ENCODE results near the gene BANF1. TPM values are rescaled to one million over a fixed set of nuclear protein-coding genes. Genes with fewer than 3 reads are reported as not detected.

Gene BANF1
- total and polyA plus RNA-seq, 10 of the 15 experiments (the other 5 are each of a cell fraction or from before 2014, with no cell fraction given), result 99.0 to 574 (median 297) TPM

GRCh38 chr11:66011785-66012303 is 9.5 kb downstream of the BANF1 start, which contains the start of gene CST6:
Gene CST6 (plus strand): TSS chr11:66012008. CDS start chr11:66012045, 37 bp downstream.
- Histone ChIP-seq H3K4me2 (ENCODE audit: control insufficient read depth, insufficient read depth) (no peak within 1 kb of the TSS), H2AFZ (ENCODE audit: control insufficient read depth, low read depth, low read length) (no peak within 1 kb of the TSS), H3K9me3 (replicated peaks; ENCODE audit: control insufficient read depth, insufficient read depth, low read length) (no peaks in the 10 kb centered on the region), H3K4me3 (no peak within 1 kb of the TSS), H4K20me1 (ENCODE audit: control insufficient read depth, insufficient read depth) (no peaks in the 10 kb centered on the region), H3K79me2 (ENCODE audit: control insufficient read depth, insufficient read depth, low read length) (no peaks in the 10 kb centered on the region), H3K27me3 (replicated peaks in 1 of 2; ENCODE audit: control insufficient read depth in 2 of 2, insufficient read depth in 2 of 2, low read length in 1 of 2) (peaks cover 3 to 7% of the 10 kb centered on the region in 2 experiments), H3K4me1 (ENCODE audit: control insufficient read depth, insufficient read depth, low read length) (no peaks in the 10 kb centered on the region), H3K36me3 (ENCODE audit: control insufficient read depth in 2 of 2, insufficient read depth in 2 of 2, low read length in 1 of 2) (no peaks in the 10 kb centered on the region), H3K9ac (ENCODE audit: control insufficient read depth, insufficient read depth, low read length) (no peak within 1 kb of the TSS), H3K27ac (ENCODE audit: control insufficient read depth, insufficient read depth) (no peak within 1 kb of the TSS)
- intact Hi-C loops (cut with micrococcal nuclease; ENCODE audit: unreplicated experiment), result no loop called here
- ATAC-seq, result no peak; the same call in 2 of the 3 replicates
- ChIA-PET RAD21 (ENCODE audit: unreplicated experiment) (no interaction called here), CTCF (interaction anchor here (0.8 kb wide), 1 partner anchor 10 kb away, joined by 4 read pairs; no protein-coding TSS in a partner anchor), POLR2A (interaction anchor here (0.7 kb wide), 1 partner anchor 16 kb away, joined by 10 read pairs; no protein-coding TSS in a partner anchor), SMC1A (ENCODE audit: uncharacterized antibody, unreplicated experiment) (no interaction called here)
- no peak for FAIRE-seq
- in situ Hi-C loops (cut with MboI), result no loop called here
- TF ChIP-seq CBX3 (IDR thresholded peaks at IDR 0.05; ENCODE audit: borderline replicate concordance, low read depth) (no peak), RELA (IDR thresholded peaks at IDR 0.05; ENCODE audit: borderline replicate concordance, partially characterized antibody) (no peak), YY1 (IDR thresholded peaks at IDR 0.05; ENCODE audit: low read depth, low read length) (no peak), ZNF217 (IDR thresholded peaks at IDR 0.05) (no peak), MEF2A (IDR thresholded peaks at IDR 0.05; ENCODE audit: insufficient read depth, low read depth, low read length) (no peak), POLR2AphosphoS5 (IDR thresholded peaks at IDR 0.05; ENCODE audit: low read length) (no peak), RAD51 (IDR thresholded peaks at IDR 0.05) (no peak)
- DNase-seq (ENCODE audit: low read depth, low spot score), result no peak
- BruUV-seq (replicated peaks), result no TSS peak
- WGBS (ENCODE audit: insufficient coverage, insufficient replicate concordance, low lambda C conversion rate, missing lambda C conversion rate), result 32% methylated on average over 51 of the region's 61 CpGs

GRCh38 chr11:66012371-66012945 is 10.2 kb downstream of the BANF1 start:
- no peak for TF ChIP-seq ATF3 (IDR thresholded peaks at IDR 0.05; ENCODE audit: borderline replicate concordance, extremely low read depth, low read depth, low read length)
- DNase-seq (ENCODE audit: low read depth, low spot score), result no peak
- Histone ChIP-seq H3K4me2 (ENCODE audit: control insufficient read depth, insufficient read depth) (no peak overlapping the region), H2AFZ (ENCODE audit: control insufficient read depth, low read depth, low read length) (no peak overlapping the region), H3K4me1 (ENCODE audit: control insufficient read depth, insufficient read depth, low read length) (no peaks in the 10 kb centered on the region), H4K20me1 (ENCODE audit: control insufficient read depth, insufficient read depth) (no peaks in the 10 kb centered on the region), H3K27ac (ENCODE audit: control insufficient read depth, insufficient read depth) (no peak overlapping the region), H3K79me2 (ENCODE audit: control insufficient read depth, insufficient read depth, low read length) (no peaks in the 10 kb centered on the region), H3K4me3 (no peak overlapping the region), H3K9ac (ENCODE audit: control insufficient read depth, insufficient read depth, low read length) (no peak overlapping the region), H3K27me3 (replicated peaks in 1 of 2; ENCODE audit: control insufficient read depth in 2 of 2, insufficient read depth in 2 of 2, low read length in 1 of 2) (peaks cover 3 to 7% of the 10 kb centered on the region in 2 experiments), H3K9me3 (replicated peaks; ENCODE audit: control insufficient read depth, insufficient read depth, low read length) (no peaks in the 10 kb centered on the region), H3K36me3 (ENCODE audit: control insufficient read depth in 2 of 2, insufficient read depth in 2 of 2, low read length in 1 of 2) (no peaks in the 10 kb centered on the region)
- ChIA-PET RAD21 (ENCODE audit: unreplicated experiment) (no interaction called here), POLR2A (interaction anchor here (0.6 kb wide), 1 partner anchor 167 kb away, joined by 5 read pairs; no protein-coding TSS in a partner anchor), CTCF (interaction anchor here (0.8 to 2.0 kb wide), 2 partner anchors 10 kb away, joined by 4 to 9 read pairs; no protein-coding TSS in a partner anchor), SMC1A (ENCODE audit: uncharacterized antibody, unreplicated experiment) (no interaction called here)
- no peak for FAIRE-seq
- in situ Hi-C loops (cut with MboI) (no loop called here), intact Hi-C loops (cut with micrococcal nuclease; ENCODE audit: unreplicated experiment) (no loop called here)
- ATAC-seq, result no peak
- no TSS peak for BruUV-seq (replicated peaks)
- 38% methylated on average over 11 of the region's 12 CpGs for WGBS (ENCODE audit: insufficient coverage, insufficient replicate concordance, low lambda C conversion rate, missing lambda C conversion rate)
